MM.1S (cell line): ENCODE data around the gene TMEM154.

Experiments used
- DNase-seq: peaks from one replicate; pipeline ENCODE4 v3.0.0-alpha.2; 2015
- H2AFZ ChIP-seq: fragments of 300-600 bp; sonication (generic); 2 replicates; pipeline ENCODE4 v1.6.0; 2016; ENCODE audit warnings: antibody characterized with exemption, low read length
- H3F3A ChIP-seq: fragments of 300-600 bp; sonication (generic); 2 replicates; pipeline ENCODE4 v1.6.1; 2016; ENCODE audit warnings: mild to moderate bottlenecking, antibody characterized with exemption, low read length, moderate library complexity, mixed read lengths; ENCODE audit not compliant: insufficient read depth
- H3K27ac ChIP-seq: fragments of 300-600 bp; sonication (generic); 2 replicates; pipeline ENCODE4 v1.5.1; 2016; ENCODE audit warnings: mild to moderate bottlenecking, low read length
- H3K27me3 ChIP-seq: fragments of 300-600 bp; sonication (generic); replicated peaks from 2 replicates; pipeline ENCODE4 v1.6.0; 2016; ENCODE audit warnings: low read length; ENCODE audit not compliant: insufficient read depth
- H3K36me3 ChIP-seq: fragments of 300-600 bp; sonication (generic); replicated peaks from 2 replicates; pipeline ENCODE4 v1.6.1; 2016; ENCODE audit warnings: mild to moderate bottlenecking, low read length, mixed read lengths; ENCODE audit not compliant: insufficient read depth
- H3K4me1 ChIP-seq: fragments of 300-600 bp; sonication (generic); 2 replicates; pipeline ENCODE4 v1.6.1; 2016; ENCODE audit warnings: low read length, mixed read lengths
- H3K4me2 ChIP-seq: fragments of 300-600 bp; sonication (generic); 2 replicates; pipeline ENCODE4 v1.6.0; 2016; ENCODE audit warnings: low read depth, low read length
- H3K4me3 ChIP-seq: fragments of 300-600 bp; sonication (generic); 2 replicates; pipeline ENCODE4 v1.5.1; 2016; ENCODE audit warnings: low read length, mixed read lengths
- H3K79me2 ChIP-seq: fragments of 300-600 bp; sonication (generic); 2 replicates; pipeline ENCODE4 v1.6.1; 2016; ENCODE audit warnings: mixed run types, low read length, mixed read lengths
- H3K9ac ChIP-seq: fragments of 300-600 bp; sonication (generic); 2 replicates; pipeline ENCODE4 v1.6.1; 2016; ENCODE audit warnings: low read length, mixed read lengths
- H3K9me2 ChIP-seq: fragments of 300-600 bp; sonication (generic); replicated peaks from 2 replicates; pipeline ENCODE4 v1.6.1; 2016; ENCODE audit warnings: mild to moderate bottlenecking, low read length, mixed read lengths; ENCODE audit not compliant: insufficient read depth
- H3K9me3 ChIP-seq: fragments of 300-600 bp; sonication (generic); replicated peaks from 2 replicates; pipeline ENCODE4 v1.6.1; 2016; ENCODE audit warnings: mild to moderate bottlenecking, low read length, mixed read lengths; ENCODE audit not compliant: insufficient read depth
- H4K20me1 ChIP-seq: fragments of 300-600 bp; sonication (generic); 2 replicates; pipeline ENCODE4 v1.6.1; 2016; ENCODE audit warnings: mild to moderate bottlenecking, low read length, moderate library complexity, mixed read lengths; ENCODE audit not compliant: insufficient read depth
- EZH2 ChIP-seq: fragments of 300-600 bp; sonication (generic); optimal IDR thresholded peaks from 2 replicates; pipeline ENCODE3; 2017; ENCODE audit warnings: low read depth, mild to moderate bottlenecking, antibody characterized with exemption, low read length, mixed read lengths
- EZH2phosphoT487 ChIP-seq: fragments of 300-600 bp; sonication (generic); IDR thresholded peaks from 2 replicates; pipeline ENCODE4 v1.6.1; 2018; ENCODE audit warnings: antibody characterized with exemption, low read length
- TF ChIP-seq, protein P1 (sequence below): fragments of 300-600 bp; sonication (generic); IDR thresholded peaks from 2 replicates; pipeline ENCODE4 v1.5.1; 2016; ENCODE audit warnings: antibody characterized with exemption, low read length, mixed read lengths

Gene TMEM154

DNA sequence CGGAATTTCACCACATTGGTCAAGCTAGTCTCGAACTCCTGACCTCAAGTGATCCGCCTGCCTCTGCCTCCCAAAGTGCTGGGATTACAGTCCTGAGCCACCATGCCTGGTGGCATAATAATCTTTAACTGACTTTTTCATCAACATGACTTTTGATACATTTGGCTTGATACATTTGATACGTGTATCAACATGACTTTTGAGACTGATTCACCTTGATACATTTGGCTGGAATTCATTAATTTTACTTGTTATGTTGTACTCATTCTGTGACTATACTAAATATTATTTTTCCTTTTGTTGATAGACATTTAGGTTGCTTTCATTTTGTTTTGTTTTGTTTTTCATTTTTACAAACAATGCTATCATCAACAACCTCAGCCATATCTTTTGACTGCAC lies 6.3 kb downstream of the TMEM154 start:
- Histone ChIP-seq H3K4me2 (no peak overlapping the region), H3K79me2 (peaks cover 21% of the 10 kb centered on the region; the same call in 1 of the 2 replicates), H3K4me1 (peaks cover 8% of the 10 kb centered on the region; the same call in 1 of the 2 replicates), H3K9me2 (no peaks in the 10 kb centered on the region), H4K20me1 (no peaks in the 10 kb centered on the region), H3K36me3 (no peaks in the 10 kb centered on the region), H3K27me3 (no peaks in the 10 kb centered on the region), H3K27ac (no peak overlapping the region), H3K9me3 (no peaks in the 10 kb centered on the region), H3F3A (no peaks in the 10 kb centered on the region), H3K9ac (no peak overlapping the region), H2AFZ (no peak overlapping the region), H3K4me3 (no peak overlapping the region)
- TF ChIP-seq, protein P1, sequence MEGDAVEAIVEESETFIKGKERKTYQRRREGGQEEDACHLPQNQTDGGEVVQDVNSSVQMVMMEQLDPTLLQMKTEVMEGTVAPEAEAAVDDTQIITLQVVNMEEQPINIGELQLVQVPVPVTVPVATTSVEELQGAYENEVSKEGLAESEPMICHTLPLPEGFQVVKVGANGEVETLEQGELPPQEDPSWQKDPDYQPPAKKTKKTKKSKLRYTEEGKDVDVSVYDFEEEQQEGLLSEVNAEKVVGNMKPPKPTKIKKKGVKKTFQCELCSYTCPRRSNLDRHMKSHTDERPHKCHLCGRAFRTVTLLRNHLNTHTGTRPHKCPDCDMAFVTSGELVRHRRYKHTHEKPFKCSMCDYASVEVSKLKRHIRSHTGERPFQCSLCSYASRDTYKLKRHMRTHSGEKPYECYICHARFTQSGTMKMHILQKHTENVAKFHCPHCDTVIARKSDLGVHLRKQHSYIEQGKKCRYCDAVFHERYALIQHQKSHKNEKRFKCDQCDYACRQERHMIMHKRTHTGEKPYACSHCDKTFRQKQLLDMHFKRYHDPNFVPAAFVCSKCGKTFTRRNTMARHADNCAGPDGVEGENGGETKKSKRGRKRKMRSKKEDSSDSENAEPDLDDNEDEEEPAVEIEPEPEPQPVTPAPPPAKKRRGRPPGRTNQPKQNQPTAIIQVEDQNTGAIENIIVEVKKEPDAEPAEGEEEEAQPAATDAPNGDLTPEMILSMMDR, result no peak
- TF ChIP-seq EZH2phosphoT487 (no peak), EZH2 (no peak)
- DNase-seq, result no peak

DNA sequence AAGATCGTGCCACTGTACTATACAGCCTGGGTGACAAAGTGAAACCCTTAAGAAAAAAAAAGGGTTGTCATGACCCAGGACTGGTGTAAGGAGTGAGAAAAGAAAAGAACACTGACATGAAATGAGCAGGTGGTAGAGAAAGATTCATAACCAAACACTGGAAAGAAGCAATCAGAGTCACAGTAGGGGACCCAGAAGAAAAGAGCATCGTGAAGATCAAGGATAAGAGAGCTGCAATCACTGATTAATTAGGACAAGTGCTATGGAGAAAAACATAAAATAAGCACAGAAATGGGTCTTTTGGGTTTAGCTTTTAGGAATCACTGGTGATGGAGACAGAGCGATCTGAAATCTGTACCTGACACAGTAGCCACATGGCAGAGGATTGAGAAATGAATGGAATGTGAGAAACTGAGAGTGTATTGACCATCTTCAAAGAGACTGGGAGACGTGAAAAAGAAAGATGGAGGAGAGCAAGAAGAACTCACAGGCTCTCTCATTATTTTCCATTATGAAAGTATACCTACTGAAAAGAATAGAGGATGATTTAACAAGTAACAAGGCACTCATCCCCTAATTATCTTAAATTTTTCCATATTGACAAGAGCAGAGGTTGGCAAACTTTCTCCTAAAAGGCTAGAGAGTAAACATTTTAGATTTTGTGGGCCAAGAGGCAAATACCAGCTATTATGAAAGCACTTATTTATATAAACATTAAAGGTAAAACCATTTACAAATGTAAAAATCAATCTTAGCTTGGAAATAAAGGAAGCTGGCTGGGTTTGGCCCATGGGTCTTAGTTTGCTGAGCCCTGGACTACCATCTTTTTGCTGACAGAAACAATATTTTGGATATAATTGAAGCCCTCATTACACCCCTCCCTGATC lies 7.3 kb downstream of the TMEM154 start:
- Histone ChIP-seq H3K4me1 (peaks cover 19% of the 10 kb centered on the region), H3K9me2 (no peaks in the 10 kb centered on the region), H3K9ac (no peak overlapping the region), H3F3A (no peaks in the 10 kb centered on the region), H3K9me3 (no peaks in the 10 kb centered on the region), H2AFZ (no peak overlapping the region), H3K27me3 (no peaks in the 10 kb centered on the region), H3K36me3 (no peaks in the 10 kb centered on the region), H3K79me2 (peaks cover 15% of the 10 kb centered on the region; the same call in 1 of the 2 replicates), H3K4me3 (no peak overlapping the region), H3K4me2 (no peak overlapping the region), H4K20me1 (no peaks in the 10 kb centered on the region), H3K27ac (no peak overlapping the region)
- TF ChIP-seq, protein P1, result no peak
- DNase-seq, result no peak

DNA sequence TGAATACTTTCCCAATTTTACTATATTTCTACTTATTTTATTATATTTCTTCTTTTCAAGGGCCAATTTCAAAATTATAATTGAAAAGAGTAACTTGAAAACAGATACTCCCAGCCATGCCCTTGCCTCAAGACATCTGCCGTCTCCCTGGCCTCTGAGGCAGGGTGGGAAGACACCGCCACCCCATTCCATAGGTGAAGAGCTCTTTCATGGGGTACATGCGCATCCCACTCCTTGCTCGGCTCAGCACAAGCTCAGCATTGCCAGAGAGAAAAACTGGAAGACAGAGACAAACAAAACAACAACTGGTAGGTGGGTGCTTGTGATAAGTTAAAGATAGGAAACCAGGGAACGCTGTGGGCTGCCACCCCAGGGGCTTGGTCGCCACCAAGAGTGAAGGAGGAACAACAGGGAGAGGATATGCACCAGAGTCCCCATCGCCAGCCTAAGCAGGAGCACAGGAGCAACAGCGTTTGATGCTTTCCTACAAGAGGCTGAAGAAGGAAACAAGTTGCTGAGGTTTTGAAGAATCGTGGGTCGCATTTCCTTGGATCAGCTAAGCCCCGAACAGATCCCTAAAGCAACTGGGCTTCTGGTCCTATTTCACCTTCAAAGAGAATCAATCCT lies 11.3 kb downstream of the TMEM154 start:
- Histone ChIP-seq H3K36me3 (no peaks in the 10 kb centered on the region), H2AFZ (no peak overlapping the region), H3K79me2 (peaks cover 24% of the 10 kb centered on the region), H3K9ac (no peak overlapping the region), H3K27me3 (no peaks in the 10 kb centered on the region), H3K4me1 (peaks cover 44% of the 10 kb centered on the region), H3K4me2 (no peak overlapping the region), H3K9me2 (no peaks in the 10 kb centered on the region), H3K27ac (no peak overlapping the region), H4K20me1 (no peaks in the 10 kb centered on the region), H3F3A (peaks cover 20% of the 10 kb centered on the region), H3K4me3 (no peak overlapping the region), H3K9me3 (no peaks in the 10 kb centered on the region)
- TF ChIP-seq EZH2 (no peak), EZH2phosphoT487 (no peak)
- TF ChIP-seq, protein P1, result no peak
- no peak for DNase-seq
